Esophagus muscularis mucosa (tissue), 4 donors: ENCODE data around the gene PSME2.

Experiments used
- CTCF ChIP-seq, 3 experiments: fragments of 200-600 bp in 2 of 3; fragments of 450-650 bp in 1 of 3; sonication (generic) in 2 of 3; IDR thresholded peaks; one replicate each; pipeline ENCODE4 v1.5.1; 2017 to 2019; ENCODE audit warnings: antibody characterized with exemption in 3 of 3, mild to moderate bottlenecking in 2 of 3, moderate library complexity in 1 of 3
- EP300 ChIP-seq: sonication (generic); formaldehyde crosslinking; IDR thresholded peaks from one replicate; pipeline ENCODE4 v1.6.1; 2017; ENCODE audit warnings: antibody characterized with exemption
- POLR2A ChIP-seq: fragments of 450-650 bp; IDR thresholded peaks from one replicate; pipeline ENCODE4 v1.6.1; 2017; ENCODE audit warnings: antibody characterized with exemption, moderate library complexity, mild to moderate bottlenecking, low read depth
- POLR2AphosphoS5 ChIP-seq, 2 donors: sonication (generic); formaldehyde crosslinking; IDR thresholded peaks; one replicate each; pipeline ENCODE4 v1.6.1; 2017; ENCODE audit warnings: antibody characterized with exemption in 2 of 2

- no peak for TF ChIP-seq CTCF (IDR thresholded peaks at IDR 0.05)
- TF ChIP-seq POLR2A: no peak
- no peak for TF ChIP-seq POLR2AphosphoS5 (IDR thresholded peaks at IDR 0.05)
- TF ChIP-seq EP300: no peak
Observed at GRCh38 chr14:24162093-24162492, 15.7 kb upstream of the PSME2 start.
